ENCODE measurements around the gene TMBIM6. TPM values are rescaled to one million over a fixed set of nuclear protein-coding genes. Genes with fewer than 3 reads are reported as not detected.
A peak's percentile ranks its signal among the peaks of the same experiment; 100 is the strongest.

TMBIM6 gene
- total RNA-seq, 1 experiment from 2014 or later = 386 TPM

DNA sequence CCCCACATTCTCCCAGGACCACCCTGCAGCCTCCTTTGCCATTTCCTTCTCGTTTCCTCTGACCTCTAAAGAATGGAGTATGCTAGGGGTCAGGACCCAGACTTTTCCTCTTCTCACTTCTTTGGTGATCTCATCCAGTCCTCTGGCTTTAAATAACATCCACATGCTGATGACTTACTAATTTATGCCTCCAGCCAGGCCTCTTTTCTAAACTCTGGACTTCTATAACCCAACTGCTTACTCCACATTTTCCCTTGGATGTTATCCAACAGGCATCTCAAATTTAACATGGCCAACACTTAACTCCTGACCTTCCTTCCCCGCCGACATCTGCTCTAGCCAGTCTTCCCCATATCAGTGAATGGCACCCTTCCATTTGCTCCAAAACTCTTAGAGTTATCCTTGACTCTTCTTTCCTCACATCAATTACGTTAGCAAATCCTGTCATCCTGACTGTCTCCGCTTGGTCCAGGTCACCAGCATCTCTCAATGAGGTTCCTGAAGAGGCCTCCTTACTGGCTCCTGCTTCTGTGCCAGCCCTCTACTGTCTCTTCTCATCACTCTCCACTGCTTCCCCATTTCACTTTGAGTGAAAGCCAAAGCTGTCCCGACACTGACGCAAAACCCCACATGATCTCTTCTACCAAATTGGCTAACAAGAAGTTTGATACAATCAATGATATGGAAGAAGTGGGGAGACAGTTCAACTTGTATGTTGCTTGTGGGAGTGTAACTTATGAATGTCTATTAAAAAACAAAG is 42.7 kb downstream of the TMBIM6 start:
- no peak overlapping the region for H2AFZ ChIP-seq (ENCODE audit: low read length)
- no peak overlapping the region for H3K27ac ChIP-seq (ENCODE audit: low read length)
- H3K9me2 ChIP-seq (replicated peaks; ENCODE audit: insufficient read depth, low read length) = no peaks in the 10 kb centered on the region
- no peaks in the 10 kb centered on the region for H3K4me1 ChIP-seq (ENCODE audit: low read length)
- no peaks in the 10 kb centered on the region for H3K27me3 ChIP-seq (ENCODE audit: low read length)
- H3K36me3 ChIP-seq (ENCODE audit: insufficient read depth, low read length) = no peaks in the 10 kb centered on the region
- H3K9me3 ChIP-seq (ENCODE audit: low read length) = peaks cover 4% of the 10 kb centered on the region
- H3K4me2 ChIP-seq (ENCODE audit: low read depth, low read length, poor library complexity, severe bottlenecking) = no peak overlapping the region
- H4K20me1 ChIP-seq (ENCODE audit: insufficient read depth, low read depth, low read length) = no peaks in the 10 kb centered on the region
- DNase-seq = peak; percentile 59
- no peaks in the 10 kb centered on the region for H3K79me2 ChIP-seq (ENCODE audit: low read length)
- no peak overlapping the region for H3K9ac ChIP-seq (ENCODE audit: low read length)
- H3K4me3 ChIP-seq (ENCODE audit: low read length) = no peak overlapping the region

- peaks cover 4% of the 10 kb centered on the region for H3K9me3 ChIP-seq (ENCODE audit: low read length)
- H4K20me1 ChIP-seq (ENCODE audit: insufficient read depth, low read depth, low read length) = no peaks in the 10 kb centered on the region
- H3K4me2 ChIP-seq (ENCODE audit: low read depth, low read length, poor library complexity, severe bottlenecking) = no peak overlapping the region
- H3K4me3 ChIP-seq (ENCODE audit: low read length) = no peak overlapping the region
- H3K27ac ChIP-seq (ENCODE audit: low read length) = no peak overlapping the region
- no peak overlapping the region for H3K9ac ChIP-seq (ENCODE audit: low read length)
- no peaks in the 10 kb centered on the region for H3K9me2 ChIP-seq (replicated peaks; ENCODE audit: insufficient read depth, low read length)
- H2AFZ ChIP-seq (ENCODE audit: low read length) = no peak overlapping the region
- DNase-seq = no peak
- no peaks in the 10 kb centered on the region for H3K27me3 ChIP-seq (ENCODE audit: low read length)
- no peaks in the 10 kb centered on the region for H3K79me2 ChIP-seq (ENCODE audit: low read length)
- H3K4me1 ChIP-seq (ENCODE audit: low read length) = no peaks in the 10 kb centered on the region
- H3K36me3 ChIP-seq (ENCODE audit: insufficient read depth, low read length) = no peaks in the 10 kb centered on the region; the same call in 1 of the 2 replicates
Measured at GRCh38 chr12:49784756-49785409, 43.5 kb downstream of the TMBIM6 start.

DNA sequence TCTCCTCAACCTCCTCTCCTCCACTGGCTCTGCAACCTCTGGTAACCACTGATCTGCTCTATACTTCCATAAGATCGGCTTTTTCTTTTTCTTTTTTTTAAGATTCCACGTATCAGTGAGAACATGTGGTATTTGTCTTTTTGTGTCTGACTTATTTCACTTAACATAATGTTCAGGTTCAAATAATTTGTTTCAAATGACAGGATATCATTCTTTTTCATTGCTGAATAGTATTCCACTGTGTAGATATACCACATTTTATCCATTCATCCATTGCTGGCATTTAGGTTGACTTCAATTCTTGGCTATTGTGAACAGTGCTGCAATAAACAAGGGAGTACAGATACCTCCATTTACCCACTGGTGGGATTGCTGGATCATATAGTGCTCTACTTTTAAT is 46.3 kb downstream of the TMBIM6 start:
- H3K27ac ChIP-seq (ENCODE audit: low read length) = no peak overlapping the region
- no peak overlapping the region for H2AFZ ChIP-seq (ENCODE audit: low read length)
- no peaks in the 10 kb centered on the region; the same call in 1 of the 2 replicates for H3K36me3 ChIP-seq (ENCODE audit: insufficient read depth, low read length)
- no peak for DNase-seq
- no peaks in the 10 kb centered on the region for H4K20me1 ChIP-seq (ENCODE audit: insufficient read depth, low read depth, low read length)
- no peaks in the 10 kb centered on the region for H3K4me1 ChIP-seq (ENCODE audit: low read length)
- H3K9me3 ChIP-seq (ENCODE audit: low read length) = peaks cover 4% of the 10 kb centered on the region
- H3K4me3 ChIP-seq (ENCODE audit: low read length) = no peak overlapping the region
- no peak overlapping the region for H3K9ac ChIP-seq (ENCODE audit: low read length)
- no peaks in the 10 kb centered on the region for H3K27me3 ChIP-seq (ENCODE audit: low read length)
- no peaks in the 10 kb centered on the region for H3K79me2 ChIP-seq (ENCODE audit: low read length)
- no peak overlapping the region for H3K4me2 ChIP-seq (ENCODE audit: low read depth, low read length, poor library complexity, severe bottlenecking)
- H3K9me2 ChIP-seq (replicated peaks; ENCODE audit: insufficient read depth, low read length) = no peaks in the 10 kb centered on the region

DNA sequence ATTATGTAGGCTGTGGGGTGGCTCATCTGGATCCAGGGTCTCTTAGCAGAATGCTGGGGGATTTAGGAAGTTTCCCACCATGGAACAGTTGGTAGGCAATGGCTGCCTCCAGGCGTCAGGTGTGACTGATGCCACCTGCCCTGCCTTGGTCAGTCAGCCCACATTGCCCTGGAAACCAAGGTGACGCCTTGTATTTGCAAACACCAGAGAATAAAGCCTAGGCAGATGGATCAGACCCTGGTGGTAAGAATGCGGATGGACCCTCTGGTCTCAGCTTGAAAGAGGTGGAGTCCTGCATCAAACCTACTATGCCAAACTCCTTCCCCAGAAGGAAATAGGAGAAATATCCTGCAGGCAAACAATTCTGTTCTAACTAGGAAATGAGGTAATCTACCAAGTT is 48.6 kb downstream of the TMBIM6 start:
- Histone ChIP-seq H3K27me3 (ENCODE audit: low read length) (no peaks in the 10 kb centered on the region), H3K27ac (ENCODE audit: low read length) (no peak overlapping the region), H3K79me2 (ENCODE audit: low read length) (no peaks in the 10 kb centered on the region), H2AFZ (ENCODE audit: low read length) (no peak overlapping the region), H3K4me2 (ENCODE audit: low read depth, low read length, poor library complexity, severe bottlenecking) (no peak overlapping the region), H3K4me1 (ENCODE audit: low read length) (no peaks in the 10 kb centered on the region), H3K9me2 (replicated peaks; ENCODE audit: insufficient read depth, low read length) (no peaks in the 10 kb centered on the region), H3K9ac (ENCODE audit: low read length) (no peak overlapping the region), H3K9me3 (ENCODE audit: low read length) (peaks cover 4% of the 10 kb centered on the region), H3K36me3 (ENCODE audit: insufficient read depth, low read length) (no peaks in the 10 kb centered on the region; the same call in 1 of the 2 replicates), H3K4me3 (ENCODE audit: low read length) (no peak overlapping the region), H4K20me1 (ENCODE audit: insufficient read depth, low read depth, low read length) (no peaks in the 10 kb centered on the region)
- no peak for DNase-seq

DNA sequence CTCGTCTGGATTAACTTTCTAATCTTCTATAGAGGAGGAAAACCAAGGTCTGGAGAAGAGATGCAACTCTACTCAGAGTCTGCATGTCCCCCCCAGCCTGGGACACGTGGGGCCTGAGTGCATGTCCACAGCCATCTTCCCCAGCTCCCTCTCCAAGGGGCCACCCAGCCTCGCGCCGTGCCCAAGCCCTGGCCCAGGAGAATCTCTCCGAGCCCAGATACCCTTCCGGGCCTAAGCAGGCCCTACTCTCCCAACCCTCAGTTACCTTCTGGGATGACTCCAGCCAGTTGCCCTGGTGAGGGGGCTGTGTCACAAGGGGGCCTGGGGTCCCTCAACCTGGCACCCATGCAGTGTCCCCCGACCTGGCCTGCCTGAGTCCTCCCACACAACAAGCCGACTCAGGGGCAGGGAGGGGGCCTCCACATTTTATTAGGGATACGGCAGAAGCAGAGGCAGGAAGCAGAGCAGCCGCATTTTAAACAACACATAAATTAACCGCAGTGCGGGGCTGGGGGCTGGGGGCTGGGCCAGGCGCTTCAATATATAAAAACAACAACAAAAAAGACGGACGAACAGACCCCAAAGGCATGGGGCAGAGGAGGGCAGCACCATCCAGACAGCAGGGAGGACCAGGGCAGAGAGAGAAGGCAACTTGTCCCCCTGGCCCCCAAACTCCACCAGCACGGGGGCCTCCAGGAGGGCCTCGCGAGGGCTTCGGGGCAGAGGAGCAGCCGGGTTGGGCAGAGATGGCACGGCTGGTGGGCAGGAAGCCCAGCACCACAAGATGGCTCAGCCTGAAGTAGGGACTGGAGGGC is 49.6 kb downstream of the TMBIM6 start:
- H3K4me2 ChIP-seq (ENCODE audit: low read depth, low read length, poor library complexity, severe bottlenecking) = no peak overlapping the region

GRCh38 chr12:49791700-49792099 is 50.3 kb downstream of the TMBIM6 start:
- H3K9ac ChIP-seq (ENCODE audit: low read length) = no peak overlapping the region
- no peak overlapping the region for H2AFZ ChIP-seq (ENCODE audit: low read length)
- no peak for DNase-seq
- H3K79me2 ChIP-seq (ENCODE audit: low read length) = no peaks in the 10 kb centered on the region
- H3K9me3 ChIP-seq (ENCODE audit: low read length) = peaks cover 4% of the 10 kb centered on the region
- no peaks in the 10 kb centered on the region for H3K4me1 ChIP-seq (ENCODE audit: low read length)
- H3K4me2 ChIP-seq (ENCODE audit: low read depth, low read length, poor library complexity, severe bottlenecking) = no peak overlapping the region
- no peaks in the 10 kb centered on the region for H3K9me2 ChIP-seq (replicated peaks; ENCODE audit: insufficient read depth, low read length)
- no peak overlapping the region for H3K4me3 ChIP-seq (ENCODE audit: low read length)
- no peak overlapping the region for H3K27ac ChIP-seq (ENCODE audit: low read length)
- no peaks in the 10 kb centered on the region; the same call in 1 of the 2 replicates for H3K36me3 ChIP-seq (ENCODE audit: insufficient read depth, low read length)
- H3K27me3 ChIP-seq (ENCODE audit: low read length) = no peaks in the 10 kb centered on the region
- H4K20me1 ChIP-seq (ENCODE audit: insufficient read depth, low read depth, low read length) = no peaks in the 10 kb centered on the region

More for the DNA sequence above, 49.6 kb downstream of the TMBIM6 start:
- Histone ChIP-seq H2AFZ (ENCODE audit: low read length) (no peak overlapping the region), H3K9ac (ENCODE audit: low read length) (no peak overlapping the region), H3K4me3 (ENCODE audit: low read length) (no peak overlapping the region), H3K9me3 (ENCODE audit: low read length) (peaks cover 4% of the 10 kb centered on the region), H4K20me1 (ENCODE audit: insufficient read depth, low read depth, low read length) (no peaks in the 10 kb centered on the region), H3K27ac (ENCODE audit: low read length) (no peak overlapping the region), H3K27me3 (ENCODE audit: low read length) (no peaks in the 10 kb centered on the region), H3K36me3 (ENCODE audit: insufficient read depth, low read length) (no peaks in the 10 kb centered on the region; the same call in 1 of the 2 replicates), H3K79me2 (ENCODE audit: low read length) (no peaks in the 10 kb centered on the region), H3K4me1 (ENCODE audit: low read length) (no peaks in the 10 kb centered on the region), H3K9me2 (replicated peaks; ENCODE audit: insufficient read depth, low read length) (no peaks in the 10 kb centered on the region)
- no peak for DNase-seq

DNA sequence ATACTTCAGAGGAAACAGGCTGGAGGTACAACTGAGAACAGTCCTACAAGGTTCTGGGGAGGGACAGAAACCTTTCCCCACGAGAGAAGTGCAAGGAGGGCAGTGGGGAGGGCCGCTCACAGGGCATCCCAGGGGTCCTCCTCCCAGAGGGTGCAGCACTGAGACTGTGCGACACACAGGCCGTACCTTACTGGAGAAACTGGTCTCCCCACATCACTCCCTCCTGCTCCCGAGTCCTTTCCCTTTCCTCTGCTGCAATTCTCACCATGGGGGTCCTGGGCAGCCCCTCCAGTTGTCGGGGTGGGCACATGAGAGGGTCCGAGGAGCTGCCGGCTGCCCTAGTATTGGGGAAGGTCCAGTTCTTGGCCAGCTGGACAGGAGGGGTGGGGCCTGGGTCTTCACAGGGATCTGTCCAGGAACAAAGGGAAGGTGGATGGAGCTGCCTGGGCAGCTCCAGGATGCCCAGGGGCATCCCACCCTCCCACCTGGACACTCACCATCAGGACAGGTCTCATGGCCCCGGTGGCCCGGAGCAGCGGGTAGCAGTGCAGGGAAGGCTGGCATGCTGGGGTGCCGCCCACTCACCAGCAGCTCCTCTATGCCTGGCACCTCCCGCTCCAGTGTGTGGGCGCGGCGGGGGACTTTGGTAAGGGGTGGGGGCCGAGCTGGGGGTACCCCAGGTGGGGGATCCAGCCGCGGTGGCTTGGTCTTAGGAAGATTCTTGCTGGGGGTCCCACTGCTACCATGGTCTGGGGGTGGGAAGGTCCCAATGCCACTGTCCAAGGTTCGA is 51.0 kb downstream of the TMBIM6 start:
- Histone ChIP-seq H3K79me2 (ENCODE audit: low read length) (no peaks in the 10 kb centered on the region), H3K4me3 (ENCODE audit: low read length) (no peak overlapping the region), H3K27me3 (ENCODE audit: low read length) (no peaks in the 10 kb centered on the region), H4K20me1 (ENCODE audit: insufficient read depth, low read depth, low read length) (no peaks in the 10 kb centered on the region), H3K9me3 (ENCODE audit: low read length) (peaks cover 4% of the 10 kb centered on the region), H3K4me1 (ENCODE audit: low read length) (no peaks in the 10 kb centered on the region), H3K27ac (ENCODE audit: low read length) (no peak overlapping the region), H2AFZ (ENCODE audit: low read length) (no peak overlapping the region), H3K9ac (ENCODE audit: low read length) (no peak overlapping the region), H3K9me2 (replicated peaks; ENCODE audit: insufficient read depth, low read length) (no peaks in the 10 kb centered on the region), H3K4me2 (ENCODE audit: low read depth, low read length, poor library complexity, severe bottlenecking) (no peak overlapping the region), H3K36me3 (ENCODE audit: insufficient read depth, low read length) (no peaks in the 10 kb centered on the region; the same call in 1 of the 2 replicates)
- DNase-seq = no peak
